ENCODE results near the gene ARAP2.

GRCh38 chr4:36292556-36293188 is 48.4 kb upstream of the ARAP2 start:
- TF ChIP-seq CTCF (IDR thresholded peaks at IDR 0.05; ENCODE audit: poor library complexity) (no peak), EZH2 (IDR thresholded peaks at IDR 0.05; ENCODE audit: borderline replicate concordance) (no peak)
